Panc1 (cell line): ENCODE measurements around the gene DISP1. TPM values are rescaled to one million over a fixed set of nuclear protein-coding genes. Genes with fewer than 3 reads are reported as not detected.

Experiments
- ATAC-seq: fragments of 200-7000 bp; cut with Tn5 transposase; 2 replicates; pipeline ENCODE4 v1.9.1; 2020; ENCODE audit warnings: mild to moderate bottlenecking, moderate library complexity
- BruUV-seq: library from RNA; stranded (reverse); fragments of 400-500 nt; replicated peaks from 2 replicates; lab custom pipeline; 2021; lab: Mats Ljungman, UMichigan
- CTCF ChIA-PET: fragments of 300-600 bp; sonication (Branson Sonifier 250); formaldehyde crosslinking; loops from one replicate; lab custom pipeline; 2022; ENCODE audit warnings: antibody characterized with exemption; lab: Charles Lee
- POLR2A ChIA-PET: fragments of 300-600 bp; sonication (Branson Sonifier 250); formaldehyde crosslinking; loops from one replicate; lab custom pipeline; 2022; ENCODE audit warnings: antibody characterized with exemption; lab: Charles Lee
- DNase-seq: peaks from one replicate; pipeline ENCODE4 v3.0.0-alpha.2; 2010; ENCODE audit warnings: low read depth, low spot score
- H3K27ac ChIP-seq: 2 replicates; pipeline ENCODE4 v1.5.1; 2011; ENCODE audit warnings: mild to moderate bottlenecking, low read length, inconsistent platforms
- H3K27me3 ChIP-seq: fragments of 200-500 bp; sonication (Bioruptor generic); 2 replicates; pipeline ENCODE4 v1.6.0; 2014; ENCODE audit warnings: low read length, inconsistent platforms; ENCODE audit not compliant: control insufficient read depth, insufficient read depth
- H3K36me3 ChIP-seq: fragments of 200-500 bp; sonication (Bioruptor generic); 2 replicates; pipeline ENCODE4 v1.5.1; 2014; ENCODE audit warnings: inconsistent platforms, mild to moderate bottlenecking, low read length, moderate library complexity; ENCODE audit not compliant: control insufficient read depth, insufficient read depth
- H3K4me1 ChIP-seq: 2 replicates; pipeline ENCODE4 v1.5.1; 2011; ENCODE audit warnings: inconsistent platforms, mild to moderate bottlenecking, low read length, moderate library complexity; ENCODE audit not compliant: control insufficient read depth, insufficient read depth
- H3K4me3 ChIP-seq, 2 experiments: 2 replicates each; pipeline ENCODE4 v1.5.1; 2011 to 2012; ENCODE audit warnings: low read depth in 2 of 2, low read length in 2 of 2, mild to moderate bottlenecking in 2 of 2, inconsistent platforms in 1 of 2, moderate library complexity in 1 of 2
- H3K9me3 ChIP-seq: fragments of 200-500 bp; sonication (Bioruptor generic); 2 replicates; pipeline ENCODE4 v1.5.1; 2014; ENCODE audit warnings: low read depth, mild to moderate bottlenecking, inconsistent platforms, low read length, moderate library complexity; ENCODE audit not compliant: control insufficient read depth, insufficient read depth
- CTCF ChIP-seq: fragments of 450-650 bp; IDR thresholded peaks from 2 replicates; pipeline ENCODE4 v1.5.1; 2017; ENCODE audit warnings: mild to moderate bottlenecking
- POLR2AphosphoS5 ChIP-seq: IDR thresholded peaks from 2 replicates; pipeline ENCODE4 v1.6.1; 2012; ENCODE audit warnings: mild to moderate bottlenecking, low read depth, low read length, moderate library complexity
- REST ChIP-seq, 2 experiments: IDR thresholded peaks; 2 replicates each; pipeline ENCODE4 v1.6.1; 2011 to 2012; ENCODE audit warnings: low read depth in 2 of 2, control low read depth in 1 of 2, low read length in 1 of 2, mild to moderate bottlenecking in 1 of 2, moderate library complexity in 1 of 2; ENCODE audit not compliant: insufficient read depth in 1 of 2
- SIN3A ChIP-seq: IDR thresholded peaks from 2 replicates; pipeline ENCODE4 v1.6.1; 2012; ENCODE audit warnings: low read depth, mild to moderate bottlenecking, low read length, moderate library complexity, borderline replicate concordance; ENCODE audit not compliant: insufficient read depth
- TCF7L2 ChIP-seq: IDR thresholded peaks from 2 replicates; pipeline ENCODE4 v1.6.1; 2011; ENCODE audit warnings: mild to moderate bottlenecking, low read depth, low read length, inconsistent platforms
- in situ Hi-C: cut with HindIII; loops from 2 replicates; pipeline ENCODE4 v1.10.0; 2016; ENCODE audit warnings: low sequenced_read_pairs, low pct_unique_long_range_greater_than_20kb
- intact Hi-C: fragments of 100-400 bp; cut with micrococcal nuclease; formaldehyde crosslinking; loops from one replicate; pipeline ENCODE4 v1.10.0; 2022; ENCODE audit not compliant: unreplicated experiment
- total RNA-seq: library from RNA; stranded (reverse); gene quantifications from one replicate; pipeline ENCODE4 v1.2.1, GENCODE V29; 2021; ENCODE audit not compliant: unreplicated experiment

Gene DISP1
- total RNA-seq, 1 experiment from 2014 or later = 4.2 TPM

DNA sequence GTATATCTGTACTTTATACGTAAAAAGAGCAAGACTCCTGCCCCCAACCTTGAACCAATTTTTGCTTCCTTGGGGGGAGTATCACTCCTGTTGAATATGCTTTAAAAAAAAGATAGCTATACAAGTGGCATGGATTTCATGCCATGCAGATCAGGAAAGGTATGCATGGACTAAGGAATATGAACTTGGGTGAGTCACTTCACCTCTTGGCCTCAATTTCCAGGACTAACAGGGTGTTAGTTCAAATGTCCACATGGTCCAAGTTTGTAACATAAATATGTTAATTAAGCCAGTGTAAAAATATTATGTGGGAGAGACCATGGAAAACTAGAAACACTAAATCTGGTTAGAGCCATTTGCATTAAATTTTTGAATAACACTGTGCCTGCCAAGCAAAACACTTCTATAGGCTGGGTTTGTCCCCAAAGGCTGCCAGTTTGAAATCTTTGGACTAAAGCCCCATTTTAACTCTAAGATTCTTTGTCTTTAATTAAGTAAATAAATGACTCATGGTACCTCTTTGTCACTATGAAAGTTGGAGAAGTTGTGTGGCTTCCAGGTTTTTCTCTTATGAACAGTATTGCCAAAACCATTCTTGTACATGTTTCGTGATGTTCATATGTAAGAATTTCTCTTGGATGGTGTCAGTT lies 44.7 kb upstream of the DISP1 start:
- DNase-seq (no peak), ATAC-seq (no peak)
- no peak for TF ChIP-seq SIN3A
- TF ChIP-seq CTCF = no peak
- TF ChIP-seq REST (IDR thresholded peaks at IDR 0.05; ENCODE audit: insufficient read depth in 1 of 2, low read depth in 2 of 2, low read length in 1 of 2) = no peak
- no peak for TF ChIP-seq POLR2AphosphoS5
- no peak for TF ChIP-seq TCF7L2
- in situ Hi-C loops (no loop called here), intact Hi-C loops (no loop called here)
- Histone ChIP-seq H3K9me3 (peaks cover 6% of the 10 kb centered on the region; the same call in 1 of the 2 replicates), H3K27ac (no peak overlapping the region), H3K4me3 (no peak overlapping the region), H3K36me3 (no peaks in the 10 kb centered on the region), H3K27me3 (no peaks in the 10 kb centered on the region), H3K4me1 (no peaks in the 10 kb centered on the region)
- CTCF ChIA-PET = interaction anchor here (0.6 kb wide), 1 partner anchor 898 kb away, joined by 3 read pairs; no protein-coding TSS in a partner anchor
- POLR2A ChIA-PET = no interaction called here
- no TSS peak for BruUV-seq

DNA sequence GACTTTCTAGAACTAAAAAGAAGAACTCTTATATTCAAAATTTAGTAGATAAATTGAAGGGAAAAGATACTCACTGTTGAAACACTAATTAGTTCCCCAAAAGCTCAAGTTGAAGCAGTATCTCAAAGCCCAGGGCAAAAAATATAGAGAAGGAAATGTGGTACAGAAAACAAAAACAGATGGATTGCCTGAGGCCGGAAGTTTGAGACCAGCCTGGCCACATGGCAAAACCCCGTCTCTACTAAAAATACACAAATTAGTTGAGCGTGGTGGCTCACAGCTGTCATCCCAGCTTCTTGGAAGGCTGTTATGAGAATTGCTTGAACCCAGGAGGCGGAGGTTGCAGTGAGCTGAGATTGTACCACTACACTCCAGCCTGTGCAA lies 41.9 kb upstream of the DISP1 start:
- Histone ChIP-seq H3K4me3 (no peak overlapping the region), H3K27ac (no peak overlapping the region), H3K9me3 (peaks cover 6% of the 10 kb centered on the region; the same call in 1 of the 2 replicates), H3K4me1 (no peaks in the 10 kb centered on the region), H3K36me3 (no peaks in the 10 kb centered on the region), H3K27me3 (no peaks in the 10 kb centered on the region)
- in situ Hi-C loops = no loop called here
- no TSS peak for BruUV-seq
- DNase-seq = no peak
- CTCF ChIA-PET = no interaction called here
- ATAC-seq = no peak
- POLR2A ChIA-PET = interaction anchor here (0.7 kb wide), 1 partner anchor 96 kb away, joined by 3 read pairs; no protein-coding TSS in a partner anchor
- TF ChIP-seq SIN3A = no peak
- no peak for TF ChIP-seq REST (IDR thresholded peaks at IDR 0.05; ENCODE audit: insufficient read depth in 1 of 2, low read depth in 2 of 2, low read length in 1 of 2)
- no peak for TF ChIP-seq POLR2AphosphoS5
- no peak for TF ChIP-seq TCF7L2
- no peak for TF ChIP-seq CTCF
- intact Hi-C loops = no loop called here
